Erythroblast (primary cell): ENCODE data around the gene CLBA1.

Experiments
- GATA1 ChIP-seq: IDR thresholded peaks from 2 replicates; pipeline ENCODE4 v1.6.1; 2011; ENCODE audit warnings: low read depth, mild to moderate bottlenecking, control low read depth, low read length, moderate library complexity
- POLR2A ChIP-seq: IDR thresholded peaks from 2 replicates; pipeline ENCODE4 v1.6.1; 2011; ENCODE audit warnings: mild to moderate bottlenecking, low read length

DNA sequence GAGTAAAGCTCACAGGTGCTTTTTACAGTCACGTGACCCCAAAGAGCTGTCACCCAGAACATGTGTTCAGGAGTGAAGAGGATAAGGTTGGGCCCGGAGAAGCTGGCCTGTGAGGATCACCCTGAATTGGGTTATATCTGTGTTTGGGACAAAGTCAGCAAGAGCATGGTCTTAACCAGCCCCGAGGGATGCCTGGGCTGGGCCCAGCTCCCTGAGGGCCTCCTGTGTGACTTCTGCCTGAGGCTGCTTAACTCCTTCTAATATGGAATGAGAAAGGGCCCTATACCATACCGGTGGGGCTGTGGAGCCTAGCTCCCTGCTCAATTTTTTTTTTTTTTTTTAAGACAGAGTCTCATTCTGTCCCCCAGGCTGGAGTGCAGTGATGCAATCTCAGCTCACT, 32.8 kb downstream of the CLBA1 start:
- TF ChIP-seq POLR2A (no peak), GATA1 (no peak)
